SK-N-SH (cell line): ENCODE results near the gene MTPN.

ENCODE experiments used
- CTCF ChIP-seq: fragments of 200-600 bp; sonication (generic); IDR thresholded peaks from 2 replicates; pipeline ENCODE4 v1.6.1; 2017; ENCODE audit warnings: antibody characterized with exemption, mild to moderate bottlenecking, moderate library complexity
- EZH2phosphoT487 ChIP-seq: fragments of 200-600 bp; sonication (generic); IDR thresholded peaks from 2 replicates; pipeline ENCODE4 v1.6.1; 2017; ENCODE audit warnings: low read depth, mixed run types, mild to moderate bottlenecking, antibody characterized with exemption, moderate library complexity, borderline replicate concordance
- POLR2AphosphoS5 ChIP-seq: IDR thresholded peaks from 2 replicates; pipeline ENCODE4 v1.6.1; 2012; ENCODE audit warnings: low read depth, low read length
- SIN3A ChIP-seq: IDR thresholded peaks from 2 replicates; pipeline ENCODE4 v1.6.1; 2012; ENCODE audit warnings: low read depth, mild to moderate bottlenecking, low read length, moderate library complexity, borderline replicate concordance
- SMC3 ChIP-seq: IDR thresholded peaks from 2 replicates; pipeline ENCODE4 v1.6.1; 2012; ENCODE audit warnings: low read depth, low read length, improper control_type of control experiment

GRCh38 chr7:136012238-136012637 is 35.1 kb upstream of the MTPN start:
- TF ChIP-seq POLR2AphosphoS5 (no peak), EZH2phosphoT487 (no peak), SIN3A (no peak), CTCF (no peak), SMC3 (no peak)
